Hypothalamus (tissue), 51 donors: Measurements from ENCODE around the gene HBM.
A peak's percentile ranks its signal among the peaks of the same experiment; 100 is the strongest.
"Not testable (repeated sequence)": the region's sequence is repeated elsewhere in the genome, so short reads cannot be mapped to it uniquely, and the experiment has no call there.

Source experiments
- DNase-seq, 51 donors: peaks; one replicate each; lab custom pipeline; 2025; lab: John Stamatoyannopoulos, UW

The HBM gene

GRCh38 chr16:165539-166374, at the start of gene HBM:
HBM (plus strand) TSS chr16:165978; CDS start chr16:165998, 20 bp downstream.
- no peak for DNase-seq

- DNase-seq = no peak
Observed at GRCh38 chr16:116015-116414, 49.8 kb upstream of the HBM start.

GRCh38 chr16:117379-118365, 48.1 kb upstream of the HBM start:
- DNase-seq = peak in 10 of 51 donors; percentile 11 to 40 (median 24)

GRCh38 chr16:118857-119256, 46.9 kb upstream of the HBM start:
- no peak for DNase-seq

GRCh38 chr16:119295-119694, 46.5 kb upstream of the HBM start:
- DNase-seq = no peak

GRCh38 chr16:119835-120491, 45.8 kb upstream of the HBM start:
- DNase-seq = no peak

GRCh38 chr16:120756-121155, 45.0 kb upstream of the HBM start:
- DNase-seq = no peak

GRCh38 chr16:122361-122760, 43.4 kb upstream of the HBM start:
- no peak for DNase-seq

- DNase-seq = not testable (repeated sequence)
Observed at GRCh38 chr16:123558-124350, 42.0 kb upstream of the HBM start.

- DNase-seq = no peak
Observed at GRCh38 chr16:125011-125410, 40.8 kb upstream of the HBM start.

- no peak for DNase-seq
Observed at GRCh38 chr16:129075-129474, 36.7 kb upstream of the HBM start.

GRCh38 chr16:130533-131173, 35.1 kb upstream of the HBM start:
- no peak for DNase-seq

GRCh38 chr16:132120-132519, 33.7 kb upstream of the HBM start:
- no peak for DNase-seq

GRCh38 chr16:133716-134115, 32.1 kb upstream of the HBM start:
- DNase-seq = no peak

GRCh38 chr16:138049-138417, 27.7 kb upstream of the HBM start:
- DNase-seq = peak in 8 of 51 donors; percentile 6 to 28 (median 14)

GRCh38 chr16:140175-140857, 25.5 kb upstream of the HBM start:
- no peak for DNase-seq

- peak in 13 of 51 donors; percentile 5 to 45 (median 15) for DNase-seq
Observed at GRCh38 chr16:142405-142967, 23.3 kb upstream of the HBM start.

- DNase-seq = no peak
Observed at GRCh38 chr16:143047-143446, 22.7 kb upstream of the HBM start.

- no peak for DNase-seq
Observed at GRCh38 chr16:143456-143855, 22.3 kb upstream of the HBM start.
